ENCODE results near the gene ASPA.

Gene ASPA

DNA sequence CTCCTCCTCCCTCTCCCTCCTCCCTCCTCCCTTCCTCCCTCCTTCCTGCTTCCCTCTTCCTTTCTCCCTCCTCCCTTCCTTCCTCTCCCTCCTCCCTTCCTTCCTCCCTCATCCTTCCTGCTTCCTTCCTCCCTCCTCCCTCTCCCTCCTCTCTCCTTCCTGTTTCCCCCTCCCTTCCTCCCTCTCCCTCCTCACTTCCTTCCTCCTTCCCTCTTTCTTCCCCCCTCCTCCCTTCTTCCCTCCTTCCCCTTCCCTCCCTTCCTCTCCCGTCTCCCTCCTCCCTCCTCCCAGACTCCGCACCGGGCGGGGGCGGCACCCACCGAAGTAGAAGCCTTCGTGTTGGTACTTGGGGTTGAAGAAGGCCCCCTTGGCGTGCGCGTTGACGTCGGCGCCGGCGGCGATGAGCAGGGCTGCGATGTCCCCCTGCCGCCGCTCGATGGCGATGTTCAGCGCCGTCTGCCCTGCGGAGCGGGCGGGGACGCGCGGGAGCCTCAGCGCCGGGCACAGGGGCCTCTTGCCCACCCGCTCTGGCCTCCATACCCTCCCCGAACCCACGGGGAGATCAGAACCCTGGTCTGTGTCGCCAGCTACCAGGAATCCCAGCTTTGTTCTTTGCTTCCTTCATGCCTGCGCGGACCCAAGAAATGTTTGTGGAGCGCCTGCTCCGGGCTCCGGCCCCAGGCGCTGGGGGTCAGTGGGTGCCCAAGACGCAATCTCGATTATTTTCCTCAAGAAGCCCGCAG, 59.6 kb downstream of the ASPA start:
- DNase-seq, result no peak

DNA sequence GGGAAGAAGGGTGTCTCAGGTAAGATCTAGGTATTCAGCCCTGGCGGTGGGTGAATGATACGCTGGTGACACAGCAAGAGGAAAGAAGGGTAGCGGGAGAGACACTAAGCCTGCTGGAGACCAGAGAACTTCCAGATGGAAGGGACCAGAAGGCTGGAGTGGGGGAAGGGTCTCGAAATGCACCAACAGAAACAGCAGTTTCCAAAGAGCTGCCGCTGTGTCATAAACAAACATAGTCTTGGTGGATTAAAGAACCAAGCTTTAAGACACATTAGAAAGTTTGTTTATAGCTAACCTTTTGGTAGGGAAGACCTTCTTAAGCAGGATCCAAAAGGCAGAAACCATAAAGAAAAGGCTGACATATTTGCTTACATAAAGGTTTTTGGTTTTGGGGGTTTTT, 60.9 kb downstream of the ASPA start:
- no peak for DNase-seq

DNA sequence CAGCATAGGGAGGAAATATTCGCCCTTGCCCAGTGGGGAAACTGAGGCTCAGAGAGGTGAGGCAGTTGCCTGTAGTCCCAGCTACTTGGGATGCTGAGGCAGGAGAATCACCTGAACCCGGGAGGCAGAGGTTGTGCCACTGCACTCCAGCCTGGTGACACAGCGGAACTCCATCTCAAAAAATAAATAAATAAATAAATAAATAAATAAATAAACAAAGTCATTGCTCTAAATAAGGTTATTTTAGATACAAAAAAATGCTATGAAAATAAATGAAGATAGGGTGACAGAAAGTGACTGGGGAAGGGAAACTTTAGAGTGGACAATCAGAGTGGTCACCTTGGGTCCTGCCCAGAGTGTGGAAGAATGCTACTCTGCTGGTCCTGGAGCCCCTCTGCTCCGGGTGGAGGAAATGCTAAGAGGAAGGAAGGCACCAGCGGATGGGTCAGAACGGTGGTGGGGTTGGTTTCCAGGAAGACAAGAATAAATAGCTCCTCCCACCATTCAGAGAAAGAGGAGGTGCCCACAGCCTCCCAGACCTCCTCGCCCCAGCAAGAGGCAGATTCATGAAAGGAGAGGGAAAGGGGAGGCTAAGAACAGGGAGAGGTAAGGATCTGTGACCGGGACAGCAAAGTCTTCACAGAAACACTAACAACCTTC, 64.2 kb downstream of the ASPA start:
- DNase-seq, result no peak

DNA sequence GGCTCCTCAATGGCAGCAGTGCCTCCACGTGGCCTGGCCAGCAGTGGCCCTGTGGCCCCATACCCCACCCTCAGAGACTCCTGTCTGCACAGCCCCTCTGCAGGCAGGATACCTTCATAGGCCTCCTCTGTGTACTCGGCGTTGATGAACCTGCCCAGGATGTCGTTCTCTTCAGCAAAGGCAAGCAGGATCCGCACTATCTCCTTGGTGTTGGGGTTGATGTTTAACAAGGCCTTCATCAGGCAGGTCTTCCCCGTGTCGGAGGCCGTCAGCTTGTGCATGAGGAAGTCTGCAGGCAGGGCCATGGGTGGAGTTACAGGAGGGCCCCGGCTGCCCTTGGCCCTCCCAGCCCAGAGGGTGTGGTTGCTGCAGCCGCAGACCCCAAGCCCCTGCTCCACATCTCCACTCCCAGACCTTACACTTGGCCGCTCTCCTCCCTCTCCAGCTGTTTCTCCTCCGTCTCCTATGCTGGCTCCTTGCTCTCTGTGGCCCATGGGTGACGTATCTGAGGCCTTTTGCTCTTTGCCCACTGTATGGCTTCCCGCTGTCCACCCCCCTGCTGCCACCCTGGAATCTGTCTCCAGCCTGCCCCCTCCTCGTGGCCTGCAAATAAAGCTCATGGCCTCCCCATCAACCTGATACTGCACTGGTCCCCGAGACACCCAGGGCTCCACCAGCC, 66.8 kb downstream of the ASPA start:
- DNase-seq, result no peak

DNA sequence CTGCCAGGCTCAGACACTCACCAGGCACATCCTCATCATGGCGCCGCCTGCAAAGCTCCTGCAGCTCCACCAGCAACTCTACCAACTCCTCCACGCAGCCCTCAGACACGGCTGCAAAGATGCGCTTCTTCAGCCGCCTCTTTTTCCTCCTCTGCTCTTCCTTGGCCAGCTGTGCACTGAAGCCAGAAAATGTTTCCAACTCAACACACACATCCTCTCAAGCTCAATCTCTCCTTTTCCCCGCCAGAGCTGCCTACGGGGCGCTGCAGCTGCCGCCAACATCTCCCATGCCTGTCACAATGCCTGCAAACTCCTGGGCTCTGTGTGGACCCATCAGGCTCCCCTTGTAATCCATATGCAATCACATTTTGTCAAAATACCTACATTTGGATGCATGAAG, 67.7 kb downstream of the ASPA start:
- no peak for DNase-seq

DNA sequence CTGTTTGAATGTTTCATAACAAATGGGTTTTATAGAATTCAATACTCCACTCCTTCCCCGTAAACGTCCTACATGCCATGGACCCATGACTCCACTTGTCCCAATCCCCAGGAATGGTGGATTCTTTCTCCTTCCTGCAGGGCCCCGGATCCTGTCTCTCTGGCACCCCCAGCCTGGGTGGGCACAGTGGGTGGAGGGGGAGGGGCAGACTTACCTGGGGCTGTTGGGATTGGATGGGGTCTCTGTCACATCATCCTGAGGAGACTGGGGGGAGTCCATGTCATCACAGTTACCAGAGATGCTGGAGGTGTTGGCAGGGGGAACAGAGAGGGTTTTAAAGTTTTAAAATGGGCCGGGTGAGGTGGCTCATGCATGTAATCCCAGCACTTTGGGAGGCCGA, 68.6 kb downstream of the ASPA start:
- no peak for DNase-seq

DNA sequence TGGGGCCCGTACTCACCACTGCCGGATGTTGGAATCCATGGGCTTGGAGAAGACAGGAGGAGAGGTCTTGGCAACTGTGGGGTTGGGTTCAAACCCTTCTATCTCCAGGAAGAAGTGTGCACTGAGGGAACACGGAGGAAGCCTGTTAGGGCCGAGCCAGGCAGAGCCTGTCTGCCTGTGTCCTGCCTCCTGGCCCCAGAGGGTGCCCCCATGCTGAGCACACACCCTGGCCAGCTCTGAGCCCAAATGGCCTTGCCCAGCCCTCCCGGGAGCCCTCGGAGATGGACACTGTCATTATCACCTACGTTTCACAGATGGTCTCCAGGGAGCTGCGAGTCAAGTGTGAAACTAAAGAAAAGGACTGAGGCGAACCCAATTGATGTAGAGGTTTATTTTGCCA, 69.4 kb downstream of the ASPA start:
- DNase-seq, result no peak

DNA sequence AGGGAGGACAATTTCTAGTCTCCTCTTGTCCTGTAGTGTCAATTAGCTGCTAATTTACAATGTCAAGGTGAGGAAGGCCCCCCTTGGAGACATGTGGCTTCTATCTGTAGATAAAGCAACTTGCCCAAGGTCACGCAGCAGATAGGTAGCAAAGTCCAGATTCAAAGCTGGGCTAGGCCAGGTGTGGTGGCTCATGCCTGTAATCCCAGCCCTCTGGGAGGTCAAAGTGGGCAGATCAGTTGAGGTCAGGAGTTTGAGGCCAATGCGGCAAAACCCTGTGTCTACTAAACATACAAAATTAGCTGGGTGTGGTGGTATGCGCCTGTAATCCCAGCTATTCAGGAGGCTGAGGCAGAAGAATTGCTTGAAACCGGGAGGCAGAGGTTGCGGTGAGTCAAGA, 70.7 kb downstream of the ASPA start:
- DNase-seq, result no peak

DNA sequence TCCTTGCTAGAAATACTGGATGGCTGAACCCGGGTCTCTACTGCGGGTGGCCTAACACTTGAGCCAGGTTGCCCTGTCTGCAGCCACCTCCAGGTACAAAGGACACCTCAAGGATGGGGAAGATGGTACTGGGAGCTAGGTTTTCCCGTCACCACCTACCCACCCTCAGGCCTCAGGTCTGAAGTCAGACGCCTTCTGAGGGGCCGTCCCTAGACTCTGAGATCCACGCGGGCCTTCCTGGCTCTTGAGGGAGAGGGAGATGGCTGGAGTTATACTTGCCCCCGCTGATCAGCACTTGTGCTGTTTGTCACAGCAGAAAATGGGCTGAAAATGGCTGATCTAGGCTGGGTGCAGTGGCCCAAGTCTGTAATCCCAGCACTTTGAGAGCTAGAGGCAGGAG, 71.2 kb downstream of the ASPA start:
- DNase-seq, result no peak

DNA sequence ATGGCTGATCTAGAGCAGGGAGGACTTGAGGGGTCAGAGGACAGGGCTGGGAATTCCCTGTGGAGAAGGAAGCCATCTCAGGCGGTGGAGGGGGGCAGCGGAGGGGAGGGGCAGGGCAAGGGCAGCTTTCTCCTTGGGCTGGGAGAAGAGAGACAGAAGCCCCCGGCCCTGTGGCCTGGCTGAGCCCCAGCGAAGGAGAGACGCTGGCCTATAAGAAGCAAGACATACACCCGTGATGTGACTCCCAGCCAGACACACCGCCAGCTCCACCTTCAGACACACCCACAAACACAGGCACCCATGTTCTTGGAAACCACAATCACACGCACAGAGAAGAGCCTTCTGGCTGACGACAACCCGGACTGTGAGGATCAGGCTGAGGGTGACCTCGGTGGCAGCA, 71.8 kb downstream of the ASPA start:
- no peak for DNase-seq

DNA sequence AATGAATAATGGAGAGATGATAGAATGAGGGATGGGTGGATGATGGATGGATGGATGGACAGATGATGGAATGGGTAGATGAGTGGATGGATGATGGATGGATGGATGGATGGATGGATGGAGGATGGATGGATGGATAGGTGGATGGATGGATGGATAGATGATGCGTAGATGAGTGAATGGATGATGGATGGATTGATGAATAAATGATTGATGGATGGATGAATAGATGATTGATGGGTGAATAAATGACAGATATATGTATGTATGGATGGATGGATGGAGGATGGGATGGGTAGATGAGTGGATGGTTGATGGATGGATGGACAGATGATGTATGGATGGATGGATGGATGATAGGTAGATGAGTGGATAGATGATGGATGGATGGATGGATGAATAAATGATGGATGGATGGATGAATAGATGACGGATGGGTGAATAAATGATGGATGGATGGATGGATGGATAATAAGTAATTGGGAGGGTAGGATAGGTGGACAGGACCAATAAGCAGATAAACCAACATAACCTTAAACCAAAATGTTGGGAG, 73.9 kb downstream of the ASPA start:
- DNase-seq, result no peak

DNA sequence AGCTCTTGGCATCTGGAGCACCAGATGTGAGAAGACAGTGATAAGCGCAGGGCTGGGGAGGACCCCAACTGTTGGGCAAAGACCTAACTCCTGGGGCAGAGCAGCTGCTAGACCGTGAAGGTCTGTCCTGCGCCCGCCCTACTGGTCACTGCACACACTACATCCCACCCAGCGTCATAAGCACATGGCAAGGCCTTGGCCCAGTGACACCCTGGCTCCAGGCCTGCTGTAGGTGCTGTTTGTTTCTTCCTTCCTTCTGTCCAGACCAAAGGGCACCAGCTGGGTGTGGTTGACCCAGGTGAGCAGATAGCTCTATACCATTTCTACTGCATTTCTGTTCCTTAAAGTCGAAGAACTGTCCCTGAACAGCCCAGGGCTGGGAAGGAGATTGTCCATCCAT, 75.4 kb downstream of the ASPA start:
- DNase-seq, result no peak

DNA sequence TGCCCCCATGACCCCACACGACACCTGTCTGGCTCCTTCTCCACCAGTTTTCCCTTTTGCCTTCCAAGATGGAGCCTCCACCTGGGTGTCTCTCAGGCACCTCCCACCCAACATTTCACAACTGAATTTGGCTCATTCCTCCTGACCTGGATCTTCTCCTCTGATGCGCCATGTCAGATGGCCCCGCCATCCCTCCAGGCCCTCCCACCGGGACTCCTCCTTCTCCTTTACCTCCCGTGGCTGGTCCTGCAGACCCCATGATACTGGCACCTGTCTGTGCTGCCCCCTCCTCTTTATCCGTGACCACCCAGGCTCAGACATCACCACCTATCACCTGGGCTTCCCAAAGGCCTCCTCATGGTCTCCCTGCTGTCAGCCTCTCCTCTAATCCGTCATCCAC, 77.1 kb downstream of the ASPA start:
- no peak for DNase-seq
